GM18867 (cell line): ENCODE measurements around the gene NPLOC4.
"Not testable (repeated sequence)": the region's sequence is repeated elsewhere in the genome, so short reads cannot be mapped to it uniquely, and the experiment has no call there.

ENCODE experiments used
- ATAC-seq: cut with Tn5 transposase; IDR thresholded peaks from one replicate; pipeline ENCODE4 v1.9.1; 2021; ENCODE audit warnings: mild to moderate bottlenecking, moderate library complexity; ENCODE audit not compliant: unreplicated experiment

Gene NPLOC4

DNA sequence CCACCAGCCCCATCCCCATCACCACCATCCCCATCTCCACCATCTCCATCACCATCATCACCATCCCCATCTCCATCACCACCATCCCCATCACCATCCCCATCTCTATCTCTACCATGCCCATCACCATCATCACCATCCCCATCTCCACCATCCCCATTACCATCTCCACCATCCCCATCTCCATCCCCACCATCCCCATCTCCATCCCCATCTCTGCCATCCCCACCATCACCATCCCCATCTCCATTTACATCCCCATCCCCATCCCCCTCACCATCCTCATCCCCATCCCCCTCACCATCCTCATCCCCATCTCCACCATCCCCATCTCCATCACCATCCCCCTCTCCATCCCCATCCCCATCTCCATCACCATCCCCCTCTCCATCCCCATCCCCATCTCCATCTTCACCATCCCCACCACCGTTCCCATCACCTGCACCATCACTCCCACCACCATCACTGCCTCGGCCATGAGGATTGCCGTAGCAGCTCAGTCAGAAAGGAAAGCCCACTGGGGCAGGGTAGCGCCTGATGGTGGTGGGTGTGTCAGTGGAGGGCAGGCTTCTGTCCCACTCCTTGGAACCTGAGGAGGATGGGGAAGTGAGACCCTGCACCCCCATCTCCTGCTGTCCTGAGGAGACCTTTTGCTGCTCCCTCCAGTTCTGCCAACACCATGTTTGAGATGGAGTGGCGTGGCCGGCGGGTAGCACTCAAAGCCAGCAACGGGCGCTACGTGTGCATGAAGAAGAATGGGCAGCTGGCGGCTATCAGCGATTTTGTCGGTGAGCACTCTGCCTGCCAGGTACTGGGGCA lies 101.2 kb downstream of the NPLOC4 start:
- no peak for ATAC-seq

DNA sequence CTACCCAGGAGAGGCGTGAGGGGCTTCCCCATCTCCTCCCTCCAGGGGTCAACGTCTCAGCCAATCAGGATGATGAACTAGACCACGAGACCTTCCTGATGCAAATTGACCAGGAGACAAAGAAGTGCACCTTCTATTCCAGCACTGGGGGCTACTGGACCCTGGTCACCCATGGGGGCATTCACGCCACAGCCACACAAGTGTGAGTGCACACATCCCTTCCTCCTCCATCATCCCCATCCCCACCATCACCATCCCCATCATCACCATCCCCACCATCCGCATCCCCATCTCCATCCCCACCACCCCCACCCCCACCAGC lies 101.9 kb downstream of the NPLOC4 start:
- ATAC-seq = no peak

DNA sequence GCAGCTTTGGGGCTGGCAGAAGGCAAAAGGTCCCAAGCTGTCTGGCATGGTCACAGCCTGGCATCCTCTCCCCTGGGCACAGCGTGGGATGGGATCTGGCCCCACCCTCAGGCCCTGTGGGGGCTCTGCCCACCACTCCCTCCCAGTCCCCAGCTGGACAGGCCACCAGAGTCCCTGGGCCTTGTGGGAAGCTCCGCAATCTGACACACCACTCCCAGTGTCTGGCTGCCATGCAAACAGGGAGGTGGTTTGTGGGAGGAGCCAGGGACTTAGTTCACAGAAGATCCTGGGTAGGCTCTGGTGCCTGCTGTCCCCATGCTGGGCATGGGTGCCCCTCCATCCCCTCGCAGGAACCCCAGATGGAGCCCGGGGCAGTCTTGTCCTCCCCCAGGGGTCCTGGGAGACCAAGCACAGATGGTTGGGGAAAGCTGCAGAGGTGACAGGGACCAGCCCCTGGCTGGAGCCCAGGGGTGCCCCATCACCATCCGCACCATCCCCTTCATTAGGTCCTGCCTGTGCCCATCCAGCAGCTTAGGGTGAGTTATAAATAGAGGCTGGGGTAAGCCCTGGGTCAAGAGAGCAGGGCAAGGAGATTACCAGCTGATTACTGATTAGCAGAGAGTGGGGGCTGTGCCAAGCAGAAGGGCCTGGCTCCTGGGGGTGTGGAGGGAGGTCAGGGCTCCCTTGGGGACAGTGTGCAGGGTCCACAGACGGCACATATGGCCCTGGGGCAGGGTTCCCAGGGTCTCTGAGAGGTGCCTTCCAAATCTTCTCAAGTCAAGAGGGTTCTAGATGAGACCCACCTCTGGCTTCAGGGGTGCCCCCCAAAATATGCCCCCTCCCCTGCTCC lies 102.5 kb downstream of the NPLOC4 start:
- ATAC-seq = no peak

DNA sequence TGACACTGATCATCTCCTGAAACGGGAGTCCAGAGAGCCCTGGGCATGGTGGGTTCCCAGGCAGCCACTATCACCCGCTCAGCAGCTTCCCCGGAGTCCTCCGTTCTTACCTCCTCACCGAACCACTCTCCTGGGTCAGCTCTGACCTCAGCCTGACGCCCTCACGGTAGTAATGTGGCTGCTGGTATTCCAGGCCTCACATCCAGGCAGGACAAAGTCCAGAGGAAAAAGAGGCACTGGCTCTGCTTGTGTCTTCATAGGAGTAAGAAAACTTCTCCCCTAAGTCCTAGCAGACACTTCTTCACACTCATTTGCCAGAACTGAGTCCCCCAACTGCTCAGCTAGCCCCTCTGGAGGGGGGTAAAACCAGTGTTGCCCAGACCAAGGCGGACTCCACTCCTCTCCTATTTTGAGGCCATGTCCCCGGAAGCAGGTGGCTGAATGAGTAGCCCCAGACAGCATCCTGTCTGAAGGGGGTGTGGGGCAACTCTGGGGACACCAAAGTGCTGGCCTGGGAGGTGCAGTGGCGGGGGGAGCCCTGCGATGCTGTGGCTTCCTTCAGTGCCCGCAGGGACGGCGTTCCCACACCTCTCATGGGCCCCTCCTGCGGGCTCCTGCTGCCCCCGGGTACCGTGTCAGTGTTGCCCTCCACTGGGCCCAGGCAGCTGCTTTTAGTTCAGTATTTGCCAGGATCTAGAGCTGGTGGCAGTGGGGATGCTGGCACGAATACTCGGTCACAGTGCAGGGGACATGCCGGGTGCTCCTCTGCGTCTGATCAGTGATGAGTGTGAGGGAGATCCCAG lies 103.4 kb downstream of the NPLOC4 start:
- no peak for ATAC-seq

GRCh38 chr17:81532490-81533287 lies 104.2 kb downstream of the NPLOC4 start:
- no peak for ATAC-seq

DNA sequence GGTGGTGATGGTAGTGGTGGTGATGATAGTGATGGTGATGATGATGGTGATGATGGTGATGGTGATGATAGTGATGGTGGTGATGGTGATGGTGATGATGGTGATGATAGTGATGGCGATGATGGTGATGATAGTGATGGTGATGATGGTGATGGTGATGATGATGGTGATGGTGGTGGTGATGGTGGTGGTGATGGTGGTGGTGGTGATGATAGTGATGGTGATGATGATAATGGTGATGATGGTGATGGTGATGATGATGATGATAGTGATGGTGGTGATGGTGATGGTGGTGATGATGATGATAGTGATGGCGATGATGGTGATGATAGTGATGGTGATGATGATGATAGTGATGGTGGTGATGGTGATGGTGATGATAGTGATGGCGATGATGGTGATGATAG lies 104.9 kb downstream of the NPLOC4 start:
- not testable (repeated sequence) for ATAC-seq

GRCh38 chr17:81531013-81531412 lies 105.9 kb downstream of the NPLOC4 start:
- not testable (repeated sequence) for ATAC-seq

DNA sequence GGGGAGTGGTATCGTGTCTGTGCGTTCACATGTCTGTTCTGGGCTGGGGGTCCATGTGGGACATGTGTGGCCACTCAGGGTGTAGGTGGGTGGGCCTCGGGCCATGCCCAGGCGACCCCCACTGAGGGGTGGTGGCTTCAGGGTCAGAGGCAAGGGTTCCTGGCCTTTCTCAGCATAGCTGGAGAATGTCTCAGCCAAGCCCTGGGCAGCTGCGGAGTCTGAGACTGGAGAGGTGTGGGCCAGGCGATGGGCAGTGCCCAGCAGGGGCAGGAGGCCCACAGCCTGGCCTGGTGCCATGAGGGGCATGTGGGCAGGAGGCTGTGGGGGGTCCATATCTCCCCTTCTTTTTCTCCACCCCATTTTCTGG lies 107.5 kb downstream of the NPLOC4 start:
- no peak for ATAC-seq

DNA sequence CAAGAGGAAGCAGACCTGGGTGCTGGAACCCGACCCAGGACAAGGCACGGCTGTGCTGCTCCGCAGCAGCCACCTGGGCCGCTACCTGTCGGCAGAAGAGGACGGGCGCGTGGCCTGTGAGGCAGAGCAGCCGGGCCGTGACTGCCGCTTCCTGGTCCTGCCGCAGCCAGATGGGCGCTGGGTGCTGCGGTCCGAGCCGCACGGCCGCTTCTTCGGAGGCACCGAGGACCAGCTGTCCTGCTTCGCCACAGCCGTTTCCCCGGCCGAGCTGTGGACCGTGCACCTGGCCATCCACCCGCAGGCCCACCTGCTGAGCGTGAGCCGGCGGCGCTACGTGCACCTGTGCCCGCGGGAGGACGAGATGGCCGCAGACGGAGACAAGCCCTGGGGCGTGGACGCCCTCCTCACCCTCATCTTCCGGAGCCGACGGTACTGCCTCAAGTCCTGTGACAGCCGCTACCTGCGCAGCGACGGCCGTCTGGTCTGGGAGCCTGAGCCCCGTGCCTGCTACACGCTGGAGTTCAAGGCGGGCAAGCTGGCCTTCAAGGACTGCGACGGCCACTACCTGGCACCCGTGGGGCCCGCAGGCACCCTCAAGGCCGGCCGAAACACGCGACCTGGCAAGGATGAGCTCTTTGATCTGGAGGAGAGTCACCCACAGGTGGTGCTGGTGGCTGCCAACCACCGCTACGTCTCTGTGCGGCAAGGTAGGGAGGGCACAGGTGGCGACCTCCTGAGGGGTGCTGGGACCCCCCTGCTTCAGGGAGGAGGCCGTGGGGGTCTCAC lies 108.1 kb downstream of the NPLOC4 start:
- ATAC-seq = no peak

DNA sequence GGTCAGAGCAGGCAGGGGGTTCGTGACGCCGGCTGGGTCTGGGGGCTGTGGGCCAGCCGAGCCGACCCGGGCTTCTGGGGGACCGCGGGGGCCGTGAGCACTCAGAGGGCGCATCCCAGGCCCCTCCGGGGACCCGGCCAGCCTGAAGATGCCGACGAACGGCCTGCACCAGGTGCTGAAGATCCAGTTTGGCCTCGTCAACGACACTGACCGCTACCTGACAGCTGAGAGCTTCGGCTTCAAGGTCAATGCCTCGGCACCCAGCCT lies 108.6 kb downstream of the NPLOC4 start:
- no peak for ATAC-seq

DNA sequence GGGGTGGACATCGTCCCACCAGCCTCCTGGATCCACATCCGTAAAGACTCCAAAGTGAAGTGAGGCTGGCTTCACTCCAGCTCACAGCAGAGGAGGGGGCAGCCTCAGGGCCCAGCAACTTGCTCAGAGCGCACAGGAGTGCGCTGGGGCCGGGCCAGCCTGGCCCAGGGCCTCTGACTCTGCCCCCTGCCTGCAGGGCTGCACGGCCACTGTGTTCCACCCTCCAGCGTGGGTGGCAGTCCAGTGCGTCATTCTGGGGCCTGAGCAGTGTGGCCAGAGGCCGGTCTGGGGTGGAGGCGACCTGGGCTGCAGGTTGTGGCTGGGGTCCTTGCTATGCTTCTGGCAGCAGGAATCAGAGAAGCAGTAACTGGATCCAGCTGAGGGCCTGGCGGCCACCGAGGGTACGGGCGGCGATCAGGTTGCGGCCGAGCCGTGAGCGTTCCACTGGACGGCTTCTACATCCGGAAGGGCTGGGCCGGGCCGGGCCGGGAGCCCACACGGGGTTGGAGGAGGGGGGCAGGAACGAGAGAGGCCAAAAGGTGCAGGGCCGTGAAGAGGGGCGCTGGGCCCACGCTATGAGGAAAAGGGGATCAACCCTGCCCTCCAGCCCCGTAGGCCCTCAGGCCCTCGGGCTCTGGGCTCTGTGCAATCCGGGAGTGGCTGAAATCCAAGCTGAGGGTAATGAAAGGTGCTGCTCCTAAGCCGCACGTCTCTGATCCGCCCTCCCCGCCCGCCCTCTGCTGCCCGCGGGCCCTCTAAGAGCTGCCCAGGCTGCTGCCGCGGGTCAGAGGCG lies 109.1 kb downstream of the NPLOC4 start, which contains the start of gene FSCN2:
TSS of gene FSCN2 (plus strand) at position 787 of the 793 bp plus-strand sequence. CDS start 155 bp downstream, outside the sequence.
- no peak for ATAC-seq

GRCh38 chr17:81526662-81527571 lies 110.0 kb downstream of the NPLOC4 start:
- no peak for ATAC-seq

GRCh38 chr17:81524865-81525159 lies 112.1 kb downstream of the NPLOC4 start:
- no peak for ATAC-seq

DNA sequence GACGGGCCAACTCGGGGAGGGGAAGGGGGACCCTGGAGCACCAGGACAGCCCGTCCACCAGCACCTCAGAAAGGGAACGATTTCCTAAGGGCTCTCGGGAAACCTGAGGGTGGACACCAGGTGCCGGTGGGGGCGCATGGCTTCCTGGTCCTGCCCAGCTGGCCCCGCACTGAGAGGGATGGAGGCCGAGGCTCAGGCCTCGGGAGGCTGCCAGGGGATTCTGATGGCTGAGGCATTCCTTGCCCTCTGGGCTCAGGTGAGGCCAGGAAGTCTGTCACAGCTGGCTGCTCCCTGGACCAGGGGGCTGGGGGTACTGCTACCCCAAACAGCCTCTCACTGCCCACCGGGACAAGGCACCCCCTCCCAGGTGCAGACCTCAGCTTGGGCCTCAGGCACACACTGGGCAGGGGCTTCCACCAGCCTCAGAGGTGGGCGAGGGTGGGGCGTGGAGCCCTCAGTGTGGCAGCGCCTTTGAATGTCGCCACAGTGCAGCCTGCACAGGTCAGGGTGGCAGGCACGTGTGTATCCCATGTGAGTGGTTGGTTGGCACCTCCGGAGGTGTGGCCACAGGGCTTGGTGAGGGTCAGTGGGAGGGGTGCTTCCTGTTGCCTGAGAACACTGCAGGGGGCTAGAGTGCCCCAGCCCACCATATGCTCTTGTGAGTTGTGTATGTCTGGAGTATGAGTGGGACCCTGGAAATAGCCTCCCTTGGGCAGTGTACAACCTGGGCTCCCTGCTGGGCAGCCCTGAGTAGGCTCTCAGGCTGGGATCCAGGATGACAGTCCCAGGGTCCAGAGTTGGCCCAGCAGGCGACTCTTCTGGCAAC lies 112.7 kb downstream of the NPLOC4 start:
- no peak for ATAC-seq

GRCh38 chr17:81523402-81524038 lies 113.4 kb downstream of the NPLOC4 start:
- ATAC-seq = no peak

DNA sequence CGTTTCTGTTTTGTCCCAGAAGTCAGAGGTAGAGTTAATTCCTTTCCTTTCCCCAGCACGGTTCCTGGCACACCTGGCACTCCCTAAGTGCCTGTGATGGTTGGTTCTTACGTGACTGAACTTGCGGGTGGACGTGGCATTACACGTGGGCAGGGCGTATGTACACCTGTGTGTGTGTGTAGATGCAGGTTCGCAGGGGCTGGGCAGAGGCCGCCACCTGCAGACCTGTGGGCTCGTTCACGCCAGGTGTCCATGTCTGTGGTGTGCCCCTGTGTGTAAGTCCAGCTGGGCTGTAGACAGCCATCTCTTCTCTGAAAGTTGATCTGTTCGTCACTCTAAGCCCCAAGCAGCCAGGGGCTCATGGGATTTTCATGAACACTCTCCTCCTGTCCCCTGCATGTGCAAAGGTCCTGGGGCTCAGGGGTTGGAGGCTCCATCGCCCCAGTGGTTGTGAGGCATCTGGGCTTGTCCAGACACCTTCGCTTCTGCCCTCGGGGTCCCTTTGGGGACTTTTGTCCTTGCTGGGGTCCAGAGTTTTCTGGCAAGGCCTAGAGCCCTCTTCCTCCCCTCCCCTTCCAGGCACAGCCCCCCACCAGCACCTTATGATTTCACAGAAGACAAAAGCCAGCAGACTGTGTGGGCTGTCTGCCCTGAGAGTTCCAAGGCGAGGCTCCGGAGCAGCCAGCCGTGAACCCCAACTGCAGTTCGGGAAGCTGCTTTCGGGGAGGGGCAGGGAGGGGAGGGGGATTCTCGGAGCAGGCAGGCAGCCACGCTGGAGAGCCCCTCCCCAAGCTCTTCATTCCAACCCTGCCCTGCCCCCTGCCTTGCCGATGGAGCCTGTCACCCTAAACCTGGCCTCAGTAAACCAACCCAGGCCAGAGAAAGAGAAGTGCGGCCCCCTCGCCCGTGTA lies 114.2 kb downstream of the NPLOC4 start:
- ATAC-seq = no peak
